Neural cell (in vitro differentiated cells): ENCODE results near the gene CCL24. TPM values are rescaled to one million over a fixed set of nuclear protein-coding genes. Genes with fewer than 3 reads are reported as not detected.

Experiments
- H2AFZ ChIP-seq: fragments of 200-600, 300-800 bp; sonication (generic), shearing (Covaris generic); 2 replicates; pipeline ENCODE4 v1.6.0; 2014; ENCODE audit warnings: low read depth, mild to moderate bottlenecking, antibody characterized with exemption, low read length, moderate library complexity
- H3F3A ChIP-seq: fragments of 200-600 bp; shearing (Covaris generic); 2 replicates; pipeline ENCODE4 v1.6.1; 2016; ENCODE audit warnings: mild to moderate bottlenecking, moderate library complexity, mixed read lengths, antibody characterized with exemption, low read length; ENCODE audit not compliant: insufficient read depth, poor library complexity, severe bottlenecking
- H3K27ac ChIP-seq: fragments of 200-600, 300-800 bp; sonication (generic), shearing (Covaris generic); 2 replicates; pipeline ENCODE4 v1.5.1; 2014; ENCODE audit warnings: mild to moderate bottlenecking, low read length, moderate library complexity
- H3K27me3 ChIP-seq: fragments of 300-800, 200-600 bp; sonication (generic), shearing (Covaris generic); 2 replicates; pipeline ENCODE4 v1.6.0; 2014; ENCODE audit warnings: mild to moderate bottlenecking, low read depth, low read length, moderate library complexity; ENCODE audit not compliant: insufficient read depth
- H3K36me3 ChIP-seq: fragments of 300-800, 200-600 bp; sonication (generic), shearing (Covaris generic); 2 replicates; pipeline ENCODE4 v1.5.1; 2014; ENCODE audit warnings: mild to moderate bottlenecking, antibody characterized with exemption, low read length, moderate library complexity; ENCODE audit not compliant: insufficient read depth
- H3K4me2 ChIP-seq: fragments of 300-800, 200-600 bp; sonication (generic), shearing (Covaris generic); 2 replicates; pipeline ENCODE4 v1.6.0; 2014; ENCODE audit warnings: mild to moderate bottlenecking, low read length
- H3K4me3 ChIP-seq: fragments of 300-800, 200-600 bp; sonication (generic), shearing (Covaris generic); 2 replicates; pipeline ENCODE4 v1.5.1; 2014; ENCODE audit warnings: mild to moderate bottlenecking, low read length, moderate library complexity
- H3K79me2 ChIP-seq: fragments of 200-600 bp; shearing (Covaris generic); replicated peaks from 2 replicates; pipeline ENCODE4 v1.6.0; 2014; ENCODE audit warnings: mild to moderate bottlenecking, low read length, moderate library complexity; ENCODE audit not compliant: insufficient read depth
- H3K9ac ChIP-seq: fragments of 300-800, 200-600 bp; sonication (generic), shearing (Covaris generic); 2 replicates; pipeline ENCODE4 v1.6.1; 2016; ENCODE audit warnings: mild to moderate bottlenecking, low read length, mixed read lengths
- H3K9me2 ChIP-seq: fragments of 200-600 bp; shearing (Covaris generic); 2 replicates; pipeline ENCODE4 v1.6.1; 2016; ENCODE audit warnings: mild to moderate bottlenecking, low read length, mixed read lengths; ENCODE audit not compliant: insufficient read depth
- H3K9me3 ChIP-seq: fragments of 200-600, 300-800 bp; sonication (generic), shearing (Covaris generic); 2 replicates; pipeline ENCODE4 v1.6.1; 2016; ENCODE audit warnings: mild to moderate bottlenecking, mixed run types, low read length, moderate library complexity, mixed read lengths
- H4K20me1 ChIP-seq: fragments of 200-600 bp; shearing (Covaris generic); 2 replicates; pipeline ENCODE4 v1.6.1; 2016; ENCODE audit warnings: mild to moderate bottlenecking, mixed run types; ENCODE audit not compliant: insufficient read depth
- CTCF ChIP-seq: fragments of 450-650 bp; IDR thresholded peaks from 2 replicates; pipeline ENCODE4 v1.5.1; 2014; ENCODE audit warnings: antibody characterized with exemption, mild to moderate bottlenecking, moderate library complexity; ENCODE audit not compliant: poor library complexity, severe bottlenecking
- EP300 ChIP-seq: fragments of 450-650 bp; conservative IDR thresholded peaks from 2 replicates; pipeline ENCODE4 v1.6.1; 2014; ENCODE audit warnings: antibody characterized with exemption, mild to moderate bottlenecking, moderate library complexity; ENCODE audit not compliant: poor library complexity, severe bottlenecking
- EZH2 ChIP-seq: fragments of 200-600, 300-800 bp; shearing (Covaris generic), sonication (generic); IDR thresholded peaks from 2 replicates; pipeline ENCODE4 v1.6.1; 2014; ENCODE audit warnings: antibody characterized with exemption, low read length, borderline replicate concordance, mild to moderate bottlenecking; ENCODE audit not compliant: insufficient read depth, poor library complexity, severe bottlenecking
- MXI1 ChIP-seq: fragments of 450-650 bp; conservative IDR thresholded peaks from 2 replicates; pipeline ENCODE4 v1.6.1; 2014; ENCODE audit warnings: antibody characterized with exemption, mild to moderate bottlenecking; ENCODE audit not compliant: poor library complexity, severe bottlenecking
- POLR2AphosphoS5 ChIP-seq: IDR thresholded peaks from 2 replicates; pipeline ENCODE4 v1.6.1; 2012
- RAD21 ChIP-seq: fragments of 450-650 bp; conservative IDR thresholded peaks from 2 replicates; pipeline ENCODE4 v1.6.1; 2014; ENCODE audit warnings: antibody characterized with exemption, mild to moderate bottlenecking, moderate library complexity
- REST ChIP-seq: IDR thresholded peaks from 2 replicates; pipeline ENCODE4 v1.6.1; 2012; ENCODE audit warnings: borderline replicate concordance
- SMC3 ChIP-seq: fragments of 450-650 bp; conservative IDR thresholded peaks from 2 replicates; pipeline ENCODE4 v1.6.1; 2014; ENCODE audit warnings: antibody characterized with exemption, mild to moderate bottlenecking, moderate library complexity; ENCODE audit not compliant: poor library complexity
- TAF1 ChIP-seq: IDR thresholded peaks from 2 replicates; pipeline ENCODE4 v1.6.1; 2012; ENCODE audit warnings: low read depth
- polyA plus RNA-seq: library from polyadenylated mRNA; depleted of rRNA; stranded (reverse); fragments of >200 nt; gene quantifications from 2 replicates; pipeline ENCODE4 v1.2.3, GENCODE V29; 2014

Gene CCL24
- polyA plus RNA-seq, 1 donor from 2014 or later = not detected

GRCh38 chr7:75804004-75804403 is 9.6 kb downstream of the CCL24 start:
- H3K9me3 ChIP-seq = no peaks in the 10 kb centered on the region
- H3K4me3 ChIP-seq = no peak overlapping the region
- H3K27ac ChIP-seq = no peak overlapping the region
- no peak overlapping the region for H3K9ac ChIP-seq
- H3K4me2 ChIP-seq = no peak overlapping the region
- H2AFZ ChIP-seq = no peak overlapping the region
- no peaks in the 10 kb centered on the region for H3K9me2 ChIP-seq
- no peaks in the 10 kb centered on the region for H3K79me2 ChIP-seq
- TF ChIP-seq POLR2AphosphoS5 (no peak), EP300 (no peak), REST (no peak), TAF1 (no peak), EZH2 (no peak), MXI1 (no peak), SMC3 (no peak), CTCF (no peak), RAD21 (no peak)
- H4K20me1 ChIP-seq = no peaks in the 10 kb centered on the region
- no peaks in the 10 kb centered on the region for H3F3A ChIP-seq
- no peaks in the 10 kb centered on the region for H3K36me3 ChIP-seq
- H3K27me3 ChIP-seq = no peaks in the 10 kb centered on the region

GRCh38 chr7:75802552-75802821 is 11.1 kb downstream of the CCL24 start:
- Histone ChIP-seq H4K20me1 (no peaks in the 10 kb centered on the region), H3K9ac (no peak overlapping the region), H3K9me2 (no peaks in the 10 kb centered on the region), H3K4me2 (no peak overlapping the region), H3K9me3 (no peaks in the 10 kb centered on the region), H3F3A (no peaks in the 10 kb centered on the region), H3K79me2 (no peaks in the 10 kb centered on the region), H3K27me3 (no peaks in the 10 kb centered on the region), H3K36me3 (no peaks in the 10 kb centered on the region), H2AFZ (no peak overlapping the region), H3K4me3 (no peak overlapping the region), H3K27ac (no peak overlapping the region)
- TF ChIP-seq MXI1 = no peak
- no peak for TF ChIP-seq REST
- no peak for TF ChIP-seq TAF1
- TF ChIP-seq EP300 = no peak
- TF ChIP-seq SMC3 = no peak
- TF ChIP-seq POLR2AphosphoS5 = no peak
- TF ChIP-seq RAD21 = no peak
- TF ChIP-seq CTCF = no peak
- no peak for TF ChIP-seq EZH2
